MCF 10A (cell line): ENCODE data around the gene TCAP. TPM values are rescaled to one million over a fixed set of nuclear protein-coding genes. Genes with fewer than 3 reads are reported as not detected.

ENCODE experiments used
- Bru-seq: library from RNA; stranded (reverse); fragments of 400-500 nt; gene quantifications from one replicate; lab custom pipeline; 2021; lab: Mats Ljungman, UMichigan
- BruChase-seq, 2 experiments: library from RNA; stranded (reverse); fragments of 400-500 nt; gene quantifications; one replicate each; lab custom pipeline; 2021; lab: Mats Ljungman, UMichigan
- BruUV-seq: library from RNA; stranded (reverse); fragments of 400-500 nt; replicated peaks from 2 replicates; lab custom pipeline; 2021; lab: Mats Ljungman, UMichigan
- CTCF ChIA-PET: fragments of 300-600 bp; sonication (Branson Sonifier 250); formaldehyde crosslinking; extraction: SDS; loops from one replicate; lab custom pipeline; 2021; ENCODE audit warnings: antibody characterized with exemption, inconsistent platforms; lab: Yijun Ruan, JAX
- POLR2A ChIA-PET: fragments of 300-600, 350-650 bp; sonication (Branson Sonifier 250); formaldehyde crosslinking; extraction: SDS; loops from one replicate; lab custom pipeline; 2020; ENCODE audit warnings: antibody characterized with exemption, inconsistent platforms; lab: Yijun Ruan, JAX
- DNase-seq: peaks from one replicate; pipeline ENCODE4 v3.0.0-alpha.2; 2018; ENCODE audit not compliant: unreplicated experiment
- H3K27ac Mint-ChIP-seq: one replicate; pipeline ENCODE4 v1.8.0; 2022; ENCODE audit warnings: mild to moderate bottlenecking, low read depth, mixed read lengths; ENCODE audit not compliant: unreplicated experiment
- H3K27me3 Mint-ChIP-seq: one replicate; pipeline ENCODE4 v1.8.0; 2022; ENCODE audit warnings: mixed read lengths; ENCODE audit not compliant: insufficient read depth, unreplicated experiment
- H3K36me3 Mint-ChIP-seq: one replicate; pipeline ENCODE4 v1.8.0; 2022; ENCODE audit warnings: mild to moderate bottlenecking, moderate library complexity, mixed read lengths; ENCODE audit not compliant: insufficient read depth, unreplicated experiment
- H3K4me1 Mint-ChIP-seq: one replicate; pipeline ENCODE4 v1.8.0; 2022; ENCODE audit warnings: mixed read lengths; ENCODE audit not compliant: insufficient read depth, unreplicated experiment
- H3K4me3 Mint-ChIP-seq: one replicate; pipeline ENCODE4 v1.8.0; 2022; ENCODE audit warnings: mild to moderate bottlenecking, moderate library complexity, mixed read lengths; ENCODE audit not compliant: unreplicated experiment
- H3K9me3 Mint-ChIP-seq: one replicate; pipeline ENCODE4 v1.8.0; 2022; ENCODE audit warnings: mixed read lengths; ENCODE audit not compliant: unreplicated experiment
- CTCF ChIP-seq: fragments of 200-600 bp; IDR thresholded peaks from one replicate; pipeline ENCODE4 v1.8.0; 2022; ENCODE audit warnings: antibody characterized with exemption, mild to moderate bottlenecking; ENCODE audit not compliant: unreplicated experiment
- intact Hi-C: fragments of 100-400 bp; cut with micrococcal nuclease; formaldehyde crosslinking; loops from 2 replicates; pipeline ENCODE4 v1.14.1; 2022
- long read RNA-seq: library from polyadenylated mRNA; stranded (forward); transcript quantifications from one replicate; pipeline ENCODE4 v2.0.0, GENCODE V29; 2022
- total RNA-seq: library from RNA; stranded (reverse); gene quantifications from 2 replicates; pipeline ENCODE4 v1.2.3, GENCODE V29; 2022

The TCAP gene, protein sequence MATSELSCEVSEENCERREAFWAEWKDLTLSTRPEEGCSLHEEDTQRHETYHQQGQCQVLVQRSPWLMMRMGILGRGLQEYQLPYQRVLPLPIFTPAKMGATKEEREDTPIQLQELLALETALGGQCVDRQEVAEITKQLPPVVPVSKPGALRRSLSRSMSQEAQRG
- 0.37 and 0.71 TPM in 2 replicates for total RNA-seq
- percentile 22 among the genes with signal in this experiment for Bru-seq, nascent RNA
- percentile 50 among the genes with signal in this experiment for BruChase-seq, experiment 1, labeled RNA remaining after a 6-hour chase
- percentile 45 among the genes with signal in this experiment for BruChase-seq, experiment 2, labeled RNA remaining after a 2-hour chase
- long read RNA-seq, partial matches to known transcripts = 0 of 1 reads
- long read RNA-seq, other reads (novel, unspliced or antisense) = 0 of 1 reads

GRCh38 chr17:39664581-39665561 lies at the start of gene TCAP:
TSS of gene TCAP (plus strand) at chr17:39665349. CDS start at chr17:39665360, 11 bp downstream.
- Mint-ChIP-seq H3K4me3 (no peak within 1 kb of the TSS), H3K4me1 (peaks cover 16% of the 10 kb centered on the region), H3K27me3 (peaks cover 30% of the 10 kb centered on the region), H3K27ac (no peak within 1 kb of the TSS), H3K9me3 (no peaks in the 10 kb centered on the region), H3K36me3 (peaks cover 12% of the 10 kb centered on the region)
- BruUV-seq = no TSS peak
- no peak for TF ChIP-seq CTCF
- intact Hi-C loops = no loop called here
- ChIA-PET POLR2A (interaction anchor here (0.9 to 1.7 kb wide), 2 partner anchors 10 to 30 kb away, joined by 3 to 4 read pairs; no protein-coding TSS in a partner anchor), CTCF (interaction anchor here (0.6 to 1.3 kb wide), 2 partner anchors 13 to 65 kb away, joined by 3 read pairs; partner anchors contain the start of gene MIEN1)
- DNase-seq = no peak

- Mint-ChIP-seq H3K27ac (no peak overlapping the region), H3K27me3 (peaks cover 38% of the 10 kb centered on the region), H3K4me1 (peaks cover 6% of the 10 kb centered on the region), H3K9me3 (no peaks in the 10 kb centered on the region), H3K36me3 (no peaks in the 10 kb centered on the region), H3K4me3 (no peak overlapping the region)
- intact Hi-C loops = no loop called here
- no peak for DNase-seq
- POLR2A ChIA-PET = interaction anchor here (0.6 kb wide), 1 partner anchor 15 kb away, joined by 3 read pairs; no protein-coding TSS in a partner anchor
- CTCF ChIA-PET = interaction anchor here (0.7 kb wide), 1 partner anchor 66 kb away, joined by 3 read pairs; no protein-coding TSS in a partner anchor
- TF ChIP-seq CTCF = no peak
- no TSS peak for BruUV-seq
Observed at GRCh38 chr17:39615434-39615833, 49.7 kb upstream of the TCAP start.

- TF ChIP-seq CTCF = no peak
- peaks cover 6% of the 10 kb centered on the region for H3K4me1 Mint-ChIP-seq
- ChIA-PET POLR2A (interaction anchor here (1.2 kb wide), 1 partner anchor 70 kb away, joined by 3 read pairs; the partner anchor contains the start of gene PGAP3), CTCF (interaction anchor here (0.6 to 0.7 kb wide), 2 partner anchors 92 to 786 kb away, joined by 4 read pairs; no protein-coding TSS in a partner anchor)
- H3K4me3 Mint-ChIP-seq = peak overlapping the region; percentile 81
- no peak overlapping the region for H3K27ac Mint-ChIP-seq
- no peaks in the 10 kb centered on the region for H3K9me3 Mint-ChIP-seq
- no TSS peak for BruUV-seq
- no peaks in the 10 kb centered on the region for H3K36me3 Mint-ChIP-seq
- DNase-seq = no peak
- intact Hi-C loops = no loop called here
- H3K27me3 Mint-ChIP-seq = peaks cover 28% of the 10 kb centered on the region
Observed at GRCh38 chr17:39617100-39617445, 48.1 kb upstream of the TCAP start.
